HepG2 (cell line): ENCODE measurements around the gene MYOZ3. TPM values are rescaled to one million over a fixed set of nuclear protein-coding genes. Genes with fewer than 3 reads are reported as not detected.
A peak's percentile ranks its signal among the peaks of the same experiment; 100 is the strongest.

Experiments
- BCL6 ChIP-seq: IDR thresholded peaks from 2 replicates; pipeline ENCODE4 v1.6.1; 2016; ENCODE audit warnings: missing genetic modification reagents, missing compliant biosample characterization
- CREB1 ChIP-seq, 2 experiments: fragments of 450-650 bp in 1 of 2; IDR thresholded peaks; 2 replicates each; pipeline ENCODE4 v1.6.1; 2016 to 2017; ENCODE audit warnings: control low read depth in 1 of 2, mild to moderate bottlenecking in 1 of 2, missing compliant biosample characterization in 1 of 2, missing genetic modification characterization in 1 of 2
- ELF3 ChIP-seq: IDR thresholded peaks from 2 replicates; pipeline ENCODE4 v1.6.1; 2016; ENCODE audit warnings: missing genetic modification reagents, missing compliant biosample characterization
- KDM1A ChIP-seq: IDR thresholded peaks from 2 replicates; pipeline ENCODE4 v1.6.1; 2016; ENCODE audit warnings: missing compliant biosample characterization
- MAX ChIP-seq: IDR thresholded peaks from 2 replicates; pipeline ENCODE4 v1.6.1; 2012; ENCODE audit warnings: inconsistent platforms
- MZF1 ChIP-seq: sonication (generic); formaldehyde crosslinking; IDR thresholded peaks from 2 replicates; pipeline ENCODE4 v1.8.1; 2023; ENCODE audit warnings: mild to moderate bottlenecking, missing genetic modification reagents, borderline replicate concordance
- RXRA ChIP-seq: sonication (generic); formaldehyde crosslinking; IDR thresholded peaks from 2 replicates; pipeline ENCODE4 v1.5.1; 2020; ENCODE audit warnings: missing genetic modification reagents
- THRA ChIP-seq: sonication (generic); formaldehyde crosslinking; IDR thresholded peaks from 2 replicates; pipeline ENCODE4 v1.4.0; 2020; ENCODE audit warnings: missing genetic modification reagents, borderline replicate concordance
- ZBTB10 ChIP-seq: sonication (generic); formaldehyde crosslinking; IDR thresholded peaks from 2 replicates; pipeline ENCODE4 v1.4.0; 2020; ENCODE audit warnings: missing genetic modification reagents, borderline replicate concordance
- ZNF280D ChIP-seq: sonication (generic); formaldehyde crosslinking; IDR thresholded peaks from 2 replicates; pipeline ENCODE4 v1.5.1; 2020; ENCODE audit warnings: mild to moderate bottlenecking, missing genetic modification reagents
- ZNF451 ChIP-seq: sonication (generic); formaldehyde crosslinking; IDR thresholded peaks from 2 replicates; pipeline ENCODE4 v1.5.0; 2020; ENCODE audit warnings: mild to moderate bottlenecking, missing genetic modification reagents
- ZNF512B ChIP-seq: sonication (generic); formaldehyde crosslinking; IDR thresholded peaks from 2 replicates; pipeline ENCODE4 v1.5.1; 2020; ENCODE audit warnings: missing genetic modification reagents, mild to moderate bottlenecking, borderline replicate concordance
- ZNF589 ChIP-seq: sonication (generic); formaldehyde crosslinking; conservative IDR thresholded peaks from 2 replicates; pipeline ENCODE4 v1.8.0; 2022; ENCODE audit warnings: mild to moderate bottlenecking, moderate library complexity, missing genetic modification reagents
- ZNF629 ChIP-seq: sonication (generic); formaldehyde crosslinking; conservative IDR thresholded peaks from 2 replicates; pipeline ENCODE4 v1.5.0; 2020; ENCODE audit warnings: missing genetic modification reagents
- ZNF773 ChIP-seq: sonication (generic); formaldehyde crosslinking; IDR thresholded peaks from 2 replicates; pipeline ENCODE4 v1.4.0; 2020; ENCODE audit warnings: missing genetic modification reagents, borderline replicate concordance
- ZSCAN20 ChIP-seq: sonication (generic); formaldehyde crosslinking; IDR thresholded peaks from 2 replicates; pipeline ENCODE4 v1.4.0; 2020; ENCODE audit warnings: missing genetic modification reagents, mild to moderate bottlenecking, borderline replicate concordance
- polyA plus RNA-seq, 8 experiments: library from polyadenylated mRNA; depleted of rRNA in 3 of 8; stranded (reverse) in 7 of 8; unstranded in 1 of 8; fragments of >200 nt; fragmentation: Illumina TruSeq in 4 of 8; extraction: Trizol in 4 of 8; gene quantifications; 2 replicates each; pipeline versions ENCODE4 v1.2.1 to v1.2.3, GENCODE V29; 2011 to 2016; ENCODE audit warnings: low read depth in 4 of 8, missing spikeins in 1 of 8, mixed read lengths in 1 of 8; ENCODE audit not compliant: insufficient read depth in 1 of 8
- total RNA-seq, 5 experiments: library from RNA; depleted of rRNA; stranded (reverse); fragments of >200 nt; fragmentation: Illumina TruSeq; extraction: Trizol; gene quantifications; 2 replicates each; pipeline ENCODE4 v1.2.3, GENCODE V29; 2016; ENCODE audit warnings: low read depth in 1 of 5

Gene MYOZ3
- total and polyA plus RNA-seq, 2 of the 13 experiments (the other 11 are each of a cell fraction or from before 2014, with no cell fraction given): 0.05 TPM; not detected in 1

- TF ChIP-seq ZSCAN20 (CRISPR knock-in tag) (no peak), ZNF280D (CRISPR knock-in tag) (no peak), THRA (CRISPR knock-in tag) (peak; percentile 19; the same call in 1 of the 2 replicates), RXRA (no peak), ZNF589 (CRISPR knock-in tag) (no peak), MZF1 (no peak), ELF3 (CRISPR knock-in tag) (peak; percentile 54), KDM1A (CRISPR knock-in tag) (no peak), ZNF629 (CRISPR knock-in tag) (peak; percentile 86), ZBTB10 (CRISPR knock-in tag) (0 out of 2 replicates have a peak, but pooled peaks have one; percentile 26), ZNF451 (CRISPR knock-in tag) (no peak), BCL6 (CRISPR knock-in tag) (peak; percentile 35; the same call in 1 of the 2 replicates), MAX (no peak), CREB1 (IDR thresholded peaks at IDR 0.05) (0 out of 2 replicates have a peak, but pooled peaks have one; percentile 5), CREB1 (CRISPR knock-in tag; IDR thresholded peaks at IDR 0.05) (no peak), ZNF512B (no peak), ZNF773 (CRISPR knock-in tag) (no peak)
These were observed 23.6 kb upstream of the MYOZ3 start (continued) for GRCh38 chr5:150637245-150638052.
